GM23338 (cell line): ENCODE results near the gene BCAS1. TPM values are rescaled to one million over a fixed set of nuclear protein-coding genes. Genes with fewer than 3 reads are reported as not detected.

Source experiments
- ATAC-seq: fragments of 200-7000 bp; cut with Tn5 transposase; 3 replicates; pipeline ENCODE4 v1.9.1; 2020
- DNase-seq: peaks from one replicate; pipeline ENCODE4 v3.0.0-alpha.2; 2015; ENCODE audit warnings: low spot score
- H2AFZ ChIP-seq: fragments of 200-600 bp; sonication (generic); 2 replicates; pipeline ENCODE4 v1.8.0; 2016; ENCODE audit warnings: antibody characterized with exemption, mild to moderate bottlenecking, moderate library complexity
- H3F3A ChIP-seq: fragments of 200-600 bp; sonication (generic); replicated peaks from 2 replicates; pipeline ENCODE4 v1.8.0; 2017; ENCODE audit warnings: antibody characterized with exemption, mixed run types, low read depth
- H3K27ac ChIP-seq: fragments of 200-600 bp; sonication (generic); 2 replicates; pipeline ENCODE4 v1.6.1; 2016; ENCODE audit warnings: low read depth
- H3K27me3 ChIP-seq: fragments of 200-600 bp; sonication (generic); 2 replicates; pipeline ENCODE4 v1.8.0; 2016; ENCODE audit warnings: mild to moderate bottlenecking, mixed run types, moderate library complexity; ENCODE audit not compliant: insufficient read depth
- H3K36me3 ChIP-seq: fragments of 200-600 bp; sonication (generic); 2 replicates; pipeline ENCODE4 v1.8.0; 2016; ENCODE audit warnings: mild to moderate bottlenecking; ENCODE audit not compliant: insufficient read depth
- H3K4me1 ChIP-seq: fragments of 200-600 bp; sonication (generic); 2 replicates; pipeline ENCODE4 v1.8.0; 2016; ENCODE audit warnings: mild to moderate bottlenecking, moderate library complexity; ENCODE audit not compliant: insufficient read depth
- H3K4me2 ChIP-seq: fragments of 200-600 bp; sonication (generic); 2 replicates; pipeline ENCODE4 v1.7.1; 2017; ENCODE audit warnings: mixed run types
- H3K4me3 ChIP-seq: fragments of 200-600 bp; sonication (generic); 2 replicates; pipeline ENCODE4 v1.6.1; 2016; ENCODE audit warnings: mixed run types
- H3K79me2 ChIP-seq: fragments of 200-600 bp; sonication (generic); replicated peaks from 2 replicates; pipeline ENCODE4 v1.8.0; 2017; ENCODE audit warnings: mild to moderate bottlenecking; ENCODE audit not compliant: insufficient read depth
- H3K9me2 ChIP-seq: fragments of 200-600 bp; sonication (generic); 2 replicates; pipeline ENCODE4 v1.8.0; 2017; ENCODE audit not compliant: insufficient read depth
- H4K20me1 ChIP-seq: fragments of 200-600 bp; sonication (generic); replicated peaks from 2 replicates; pipeline ENCODE4 v1.8.0; 2017; ENCODE audit warnings: mild to moderate bottlenecking; ENCODE audit not compliant: insufficient read depth
- H3K27ac Mint-ChIP-seq: 2 replicates; pipeline ENCODE4 v1.8.0; 2020; ENCODE audit warnings: inconsistent platforms, mild to moderate bottlenecking, moderate library complexity, mixed read lengths
- H3K27me3 Mint-ChIP-seq: 3 replicates; pipeline ENCODE4 v1.8.0; 2022; ENCODE audit warnings: low read depth, mild to moderate bottlenecking, moderate library complexity, mixed read lengths, inconsistent platforms; ENCODE audit not compliant: insufficient read depth, poor library complexity
- H3K36me3 Mint-ChIP-seq: 3 replicates; pipeline ENCODE4 v1.8.0; 2021; ENCODE audit warnings: low read depth, mild to moderate bottlenecking, inconsistent platforms, moderate library complexity, mixed read lengths
- H3K4me1 Mint-ChIP-seq: 3 replicates; pipeline ENCODE4 v1.8.0; 2020; ENCODE audit warnings: mild to moderate bottlenecking, inconsistent platforms, mixed read lengths
- H3K4me3 Mint-ChIP-seq: 3 replicates; pipeline ENCODE4 v1.8.0; 2021; ENCODE audit warnings: moderate library complexity, mild to moderate bottlenecking, inconsistent platforms, mixed read lengths
- H3K9me3 Mint-ChIP-seq: 3 replicates; pipeline ENCODE4 v1.8.0; 2020; ENCODE audit warnings: moderate library complexity, mild to moderate bottlenecking, inconsistent platforms, mixed read lengths
- EZH2 ChIP-seq: fragments of 200-600 bp; sonication (generic); IDR thresholded peaks from one replicate; pipeline ENCODE4 v1.8.0; 2017; ENCODE audit warnings: antibody characterized with exemption, mild to moderate bottlenecking, low read depth; ENCODE audit not compliant: unreplicated experiment
- JUNB ChIP-seq: IDR thresholded peaks from one replicate; pipeline ENCODE4 v1.6.1; 2016; ENCODE audit warnings: antibody characterized with exemption; ENCODE audit not compliant: unreplicated experiment
- NANOG ChIP-seq: IDR thresholded peaks from 2 replicates; pipeline ENCODE4 v1.6.1; 2016; ENCODE audit warnings: antibody characterized with exemption, borderline replicate concordance
- POLR2AphosphoS5 ChIP-seq: IDR thresholded peaks from 2 replicates; pipeline ENCODE4 v1.6.1; 2016; ENCODE audit warnings: antibody characterized with exemption, low read depth
- STAT1 ChIP-seq: IDR thresholded peaks from one replicate; pipeline ENCODE4 v1.6.1; 2016; ENCODE audit warnings: antibody characterized with exemption; ENCODE audit not compliant: unreplicated experiment
- ZNF114 ChIP-seq: fragments of 250-450 bp; sonication (Bioruptor Pico); IDR thresholded peaks from 2 replicates; pipeline ENCODE4 v1.5.0; 2020; ENCODE audit warnings: mild to moderate bottlenecking, moderate library complexity
- ZNF331 ChIP-seq: fragments of 250-450 bp; sonication (Bioruptor Pico); IDR thresholded peaks from 2 replicates; pipeline ENCODE4 v1.5.0; 2020; ENCODE audit warnings: low read depth, mild to moderate bottlenecking, moderate library complexity
- polyA plus RNA-seq: library from polyadenylated mRNA; unstranded; fragments of >200 nt; fragmentation: Nextera tagmentation; extraction: Ambion mirVana; gene quantifications from 2 replicates; pipeline ENCODE4 v1.2.1, GENCODE V29; 2016
- total RNA-seq: library from RNA; depleted of rRNA; stranded (reverse); fragments of >200 nt; shearing (Covaris generic); gene quantifications from 2 replicates; pipeline ENCODE4 v1.2.3, GENCODE V29; 2014
- TF ChIP-seq, protein P1 (sequence below): fragments of 250-450 bp; sonication (Bioruptor Pico); IDR thresholded peaks from 2 replicates; pipeline ENCODE4 v1.5.0; 2020; ENCODE audit warnings: mild to moderate bottlenecking, moderate library complexity
- TF ChIP-seq, protein P2 (sequence below): IDR thresholded peaks from 2 replicates; pipeline ENCODE4 v1.6.1; 2016; ENCODE audit warnings: antibody characterized with exemption
- TF ChIP-seq, protein P3 (sequence below), 2 experiments: fragments of 200-600 bp in 1 of 2; sonication (generic) in 1 of 2; conservative IDR thresholded peaks; 2 replicates each; pipeline versions ENCODE4 v1.5.1 to v1.6.1; 2016 to 2017; ENCODE audit warnings: antibody characterized with exemption in 2 of 2, low read depth in 2 of 2, mild to moderate bottlenecking in 2 of 2, moderate library complexity in 1 of 2
- TF ChIP-seq, protein P4 (sequence below): IDR thresholded peaks from one replicate; pipeline ENCODE4 v1.6.1; 2018; ENCODE audit warnings: antibody characterized with exemption; ENCODE audit not compliant: unreplicated experiment

The BCAS1 gene
- total and polyA plus RNA-seq, 2 experiments from 2014 or later, result 0.17 to 0.19 TPM

GRCh38 chr20:53940907-53941545 lies 129.4 kb downstream of the BCAS1 start (continued):
- TF ChIP-seq, protein P1, sequence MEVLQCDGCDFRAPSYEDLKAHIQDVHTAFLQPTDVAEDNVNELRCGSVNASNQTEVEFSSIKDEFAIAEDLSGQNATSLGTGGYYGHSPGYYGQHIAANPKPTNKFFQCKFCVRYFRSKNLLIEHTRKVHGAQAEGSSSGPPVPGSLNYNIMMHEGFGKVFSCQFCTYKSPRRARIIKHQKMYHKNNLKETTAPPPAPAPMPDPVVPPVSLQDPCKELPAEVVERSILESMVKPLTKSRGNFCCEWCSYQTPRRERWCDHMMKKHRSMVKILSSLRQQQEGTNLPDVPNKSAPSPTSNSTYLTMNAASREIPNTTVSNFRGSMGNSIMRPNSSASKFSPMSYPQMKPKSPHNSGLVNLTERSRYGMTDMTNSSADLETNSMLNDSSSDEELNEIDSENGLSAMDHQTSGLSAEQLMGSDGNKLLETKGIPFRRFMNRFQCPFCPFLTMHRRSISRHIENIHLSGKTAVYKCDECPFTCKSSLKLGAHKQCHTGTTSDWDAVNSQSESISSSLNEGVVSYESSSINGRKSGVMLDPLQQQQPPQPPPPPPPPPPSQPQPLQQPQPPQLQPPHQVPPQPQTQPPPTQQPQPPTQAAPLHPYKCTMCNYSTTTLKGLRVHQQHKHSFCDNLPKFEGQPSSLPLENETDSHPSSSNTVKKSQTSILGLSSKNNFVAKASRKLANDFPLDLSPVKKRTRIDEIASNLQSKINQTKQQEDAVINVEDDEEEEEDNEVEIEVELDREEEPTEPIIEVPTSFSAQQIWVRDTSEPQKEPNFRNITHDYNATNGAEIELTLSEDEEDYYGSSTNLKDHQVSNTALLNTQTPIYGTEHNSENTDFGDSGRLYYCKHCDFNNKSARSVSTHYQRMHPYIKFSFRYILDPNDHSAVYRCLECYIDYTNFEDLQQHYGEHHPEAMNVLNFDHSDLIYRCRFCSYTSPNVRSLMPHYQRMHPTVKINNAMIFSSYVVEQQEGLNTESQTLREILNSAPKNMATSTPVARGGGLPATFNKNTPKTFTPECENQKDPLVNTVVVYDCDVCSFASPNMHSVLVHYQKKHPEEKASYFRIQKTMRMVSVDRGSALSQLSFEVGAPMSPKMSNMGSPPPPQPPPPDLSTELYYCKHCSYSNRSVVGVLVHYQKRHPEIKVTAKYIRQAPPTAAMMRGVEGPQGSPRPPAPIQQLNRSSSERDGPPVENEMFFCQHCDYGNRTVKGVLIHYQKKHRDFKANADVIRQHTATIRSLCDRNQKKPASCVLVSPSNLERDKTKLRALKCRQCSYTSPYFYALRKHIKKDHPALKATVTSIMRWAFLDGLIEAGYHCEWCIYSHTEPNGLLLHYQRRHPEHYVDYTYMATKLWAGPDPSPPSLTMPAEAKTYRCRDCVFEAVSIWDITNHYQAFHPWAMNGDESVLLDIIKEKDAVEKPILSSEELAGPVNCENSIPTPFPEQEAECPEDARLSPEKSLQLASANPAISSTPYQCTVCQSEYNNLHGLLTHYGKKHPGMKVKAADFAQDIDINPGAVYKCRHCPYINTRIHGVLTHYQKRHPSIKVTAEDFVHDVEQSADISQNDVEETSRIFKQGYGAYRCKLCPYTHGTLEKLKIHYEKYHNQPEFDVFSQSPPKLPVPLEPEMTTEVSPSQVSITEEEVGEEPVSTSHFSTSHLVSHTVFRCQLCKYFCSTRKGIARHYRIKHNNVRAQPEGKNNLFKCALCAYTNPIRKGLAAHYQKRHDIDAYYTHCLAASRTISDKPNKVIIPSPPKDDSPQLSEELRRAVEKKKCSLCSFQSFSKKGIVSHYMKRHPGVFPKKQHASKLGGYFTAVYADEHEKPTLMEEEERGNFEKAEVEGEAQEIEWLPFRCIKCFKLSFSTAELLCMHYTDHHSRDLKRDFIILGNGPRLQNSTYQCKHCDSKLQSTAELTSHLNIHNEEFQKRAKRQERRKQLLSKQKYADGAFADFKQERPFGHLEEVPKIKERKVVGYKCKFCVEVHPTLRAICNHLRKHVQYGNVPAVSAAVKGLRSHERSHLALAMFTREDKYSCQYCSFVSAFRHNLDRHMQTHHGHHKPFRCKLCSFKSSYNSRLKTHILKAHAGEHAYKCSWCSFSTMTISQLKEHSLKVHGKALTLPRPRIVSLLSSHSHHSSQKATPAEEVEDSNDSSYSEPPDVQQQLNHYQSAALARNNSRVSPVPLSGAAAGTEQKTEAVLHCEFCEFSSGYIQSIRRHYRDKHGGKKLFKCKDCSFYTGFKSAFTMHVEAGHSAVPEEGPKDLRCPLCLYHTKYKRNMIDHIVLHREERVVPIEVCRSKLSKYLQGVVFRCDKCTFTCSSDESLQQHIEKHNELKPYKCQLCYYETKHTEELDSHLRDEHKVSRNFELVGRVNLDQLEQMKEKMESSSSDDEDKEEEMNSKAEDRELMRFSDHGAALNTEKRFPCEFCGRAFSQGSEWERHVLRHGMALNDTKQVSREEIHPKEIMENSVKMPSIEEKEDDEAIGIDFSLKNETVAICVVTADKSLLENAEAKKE (CRISPR knock-in tag), result no peak
- TF ChIP-seq NANOG (no peak), ZNF331 (CRISPR knock-in tag) (no peak), STAT1 (no peak), ZNF114 (CRISPR knock-in tag) (no peak)
- TF ChIP-seq, protein P2, sequence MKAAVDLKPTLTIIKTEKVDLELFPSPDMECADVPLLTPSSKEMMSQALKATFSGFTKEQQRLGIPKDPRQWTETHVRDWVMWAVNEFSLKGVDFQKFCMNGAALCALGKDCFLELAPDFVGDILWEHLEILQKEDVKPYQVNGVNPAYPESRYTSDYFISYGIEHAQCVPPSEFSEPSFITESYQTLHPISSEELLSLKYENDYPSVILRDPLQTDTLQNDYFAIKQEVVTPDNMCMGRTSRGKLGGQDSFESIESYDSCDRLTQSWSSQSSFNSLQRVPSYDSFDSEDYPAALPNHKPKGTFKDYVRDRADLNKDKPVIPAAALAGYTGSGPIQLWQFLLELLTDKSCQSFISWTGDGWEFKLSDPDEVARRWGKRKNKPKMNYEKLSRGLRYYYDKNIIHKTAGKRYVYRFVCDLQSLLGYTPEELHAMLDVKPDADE, result no peak

DNA sequence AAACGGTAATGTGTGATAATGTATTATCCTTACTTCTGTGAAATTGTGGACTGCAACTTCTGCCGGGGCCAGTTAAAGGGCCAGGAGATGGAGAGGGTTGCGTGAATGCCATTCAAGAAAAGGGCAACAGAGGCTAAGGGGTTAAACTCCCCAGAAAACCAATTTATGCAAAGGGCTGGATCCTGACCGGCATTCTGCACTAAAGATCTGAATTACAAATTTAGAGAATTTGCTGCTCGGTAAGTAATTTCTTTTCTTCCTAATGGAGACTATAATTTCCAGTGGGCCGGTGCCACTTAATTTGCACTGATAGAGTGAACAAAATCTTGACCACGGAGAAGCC lies 130.1 kb downstream of the BCAS1 start:
- Mint-ChIP-seq H3K9me3 (no peaks in the 10 kb centered on the region), H3K36me3 (no peaks in the 10 kb centered on the region), H3K27ac (peak overlapping the region; percentile 95), H3K4me1 (peaks cover 51% of the 10 kb centered on the region), H3K27me3 (peaks cover 5% of the 10 kb centered on the region), H3K4me3 (peak overlapping the region; percentile 64)
- DNase-seq (no peak), ATAC-seq (no peak)
- TF ChIP-seq NANOG, result no peak
- TF ChIP-seq, protein P2, result no peak
- no peak for TF ChIP-seq JUNB
- no peak for TF ChIP-seq EZH2
- no peak for TF ChIP-seq POLR2AphosphoS5
- TF ChIP-seq, protein P3, sequence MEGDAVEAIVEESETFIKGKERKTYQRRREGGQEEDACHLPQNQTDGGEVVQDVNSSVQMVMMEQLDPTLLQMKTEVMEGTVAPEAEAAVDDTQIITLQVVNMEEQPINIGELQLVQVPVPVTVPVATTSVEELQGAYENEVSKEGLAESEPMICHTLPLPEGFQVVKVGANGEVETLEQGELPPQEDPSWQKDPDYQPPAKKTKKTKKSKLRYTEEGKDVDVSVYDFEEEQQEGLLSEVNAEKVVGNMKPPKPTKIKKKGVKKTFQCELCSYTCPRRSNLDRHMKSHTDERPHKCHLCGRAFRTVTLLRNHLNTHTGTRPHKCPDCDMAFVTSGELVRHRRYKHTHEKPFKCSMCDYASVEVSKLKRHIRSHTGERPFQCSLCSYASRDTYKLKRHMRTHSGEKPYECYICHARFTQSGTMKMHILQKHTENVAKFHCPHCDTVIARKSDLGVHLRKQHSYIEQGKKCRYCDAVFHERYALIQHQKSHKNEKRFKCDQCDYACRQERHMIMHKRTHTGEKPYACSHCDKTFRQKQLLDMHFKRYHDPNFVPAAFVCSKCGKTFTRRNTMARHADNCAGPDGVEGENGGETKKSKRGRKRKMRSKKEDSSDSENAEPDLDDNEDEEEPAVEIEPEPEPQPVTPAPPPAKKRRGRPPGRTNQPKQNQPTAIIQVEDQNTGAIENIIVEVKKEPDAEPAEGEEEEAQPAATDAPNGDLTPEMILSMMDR (conservative IDR thresholded peaks at IDR 0.05; ENCODE audit: low read depth in 2 of 2), result no peak
- TF ChIP-seq, protein P4, sequence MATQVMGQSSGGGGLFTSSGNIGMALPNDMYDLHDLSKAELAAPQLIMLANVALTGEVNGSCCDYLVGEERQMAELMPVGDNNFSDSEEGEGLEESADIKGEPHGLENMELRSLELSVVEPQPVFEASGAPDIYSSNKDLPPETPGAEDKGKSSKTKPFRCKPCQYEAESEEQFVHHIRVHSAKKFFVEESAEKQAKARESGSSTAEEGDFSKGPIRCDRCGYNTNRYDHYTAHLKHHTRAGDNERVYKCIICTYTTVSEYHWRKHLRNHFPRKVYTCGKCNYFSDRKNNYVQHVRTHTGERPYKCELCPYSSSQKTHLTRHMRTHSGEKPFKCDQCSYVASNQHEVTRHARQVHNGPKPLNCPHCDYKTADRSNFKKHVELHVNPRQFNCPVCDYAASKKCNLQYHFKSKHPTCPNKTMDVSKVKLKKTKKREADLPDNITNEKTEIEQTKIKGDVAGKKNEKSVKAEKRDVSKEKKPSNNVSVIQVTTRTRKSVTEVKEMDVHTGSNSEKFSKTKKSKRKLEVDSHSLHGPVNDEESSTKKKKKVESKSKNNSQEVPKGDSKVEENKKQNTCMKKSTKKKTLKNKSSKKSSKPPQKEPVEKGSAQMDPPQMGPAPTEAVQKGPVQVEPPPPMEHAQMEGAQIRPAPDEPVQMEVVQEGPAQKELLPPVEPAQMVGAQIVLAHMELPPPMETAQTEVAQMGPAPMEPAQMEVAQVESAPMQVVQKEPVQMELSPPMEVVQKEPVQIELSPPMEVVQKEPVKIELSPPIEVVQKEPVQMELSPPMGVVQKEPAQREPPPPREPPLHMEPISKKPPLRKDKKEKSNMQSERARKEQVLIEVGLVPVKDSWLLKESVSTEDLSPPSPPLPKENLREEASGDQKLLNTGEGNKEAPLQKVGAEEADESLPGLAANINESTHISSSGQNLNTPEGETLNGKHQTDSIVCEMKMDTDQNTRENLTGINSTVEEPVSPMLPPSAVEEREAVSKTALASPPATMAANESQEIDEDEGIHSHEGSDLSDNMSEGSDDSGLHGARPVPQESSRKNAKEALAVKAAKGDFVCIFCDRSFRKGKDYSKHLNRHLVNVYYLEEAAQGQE, result no peak
- no peaks in the 10 kb centered on the region for H4K20me1 ChIP-seq
- H3K27ac ChIP-seq, result peak overlapping the region; percentile 72
- H3K4me2 ChIP-seq, result peak overlapping the region; percentile 61
- H3K9me2 ChIP-seq, result no peaks in the 10 kb centered on the region
- no peaks in the 10 kb centered on the region for H3F3A ChIP-seq
- no peaks in the 10 kb centered on the region for H3K79me2 ChIP-seq
- no peaks in the 10 kb centered on the region for H3K27me3 ChIP-seq
- peaks cover 35% of the 10 kb centered on the region for H3K4me1 ChIP-seq
- peak overlapping the region; percentile 57; the same call in 1 of the 2 replicates for H2AFZ ChIP-seq
- peak overlapping the region; percentile 38 for H3K4me3 ChIP-seq
- no peaks in the 10 kb centered on the region for H3K36me3 ChIP-seq
